K562 (cell line): Measurements from ENCODE around the gene OCSTAMP. TPM values are rescaled to one million over a fixed set of nuclear protein-coding genes. Genes with fewer than 3 reads are reported as not detected.

ENCODE experiments used
- ZNF407 ChIP-seq: fragments of 450-650 bp; IDR thresholded peaks from 2 replicates; pipeline ENCODE4 v1.6.1; 2016; ENCODE audit warnings: low read depth
- polyA plus RNA-seq, 8 experiments: library from polyadenylated mRNA; depleted of rRNA in 4 of 8; stranded (reverse) in 5 of 8; unstranded in 3 of 8; fragments of >200 nt; fragmentation: Nextera tagmentation in 2 of 8; fragmentation: Illumina TruSeq in 1 of 8; extraction: Ambion mirVana in 2 of 8; extraction: Trizol in 1 of 8; gene quantifications; 2 replicates each; pipeline versions ENCODE4 v1.2.1 to v1.2.3, GENCODE V29; 2011 to 2014; ENCODE audit warnings: inconsistent platforms in 1 of 8, missing spikeins in 1 of 8
- total RNA-seq, 7 experiments: library from RNA; depleted of rRNA in 6 of 7; stranded (reverse); fragments of >200 nt in 6 of 7; fragmentation: Illumina TruSeq in 2 of 7; extraction: Trizol in 2 of 7; gene quantifications; 2 replicates each; pipeline versions ENCODE4 v1.2.1 to v1.2.3, GENCODE V29; 2011 to 2021; ENCODE audit warnings: low replicate concordance in 1 of 7

The OCSTAMP gene
- total and polyA plus RNA-seq, 9 of the 15 experiments (the other 6 are each of a cell fraction or from before 2014, with no cell fraction given) = not detected

GRCh38 chr20:46553926-46554325 lies 3.5 kb upstream of the OCSTAMP start (continued):
- no peak for TF ChIP-seq ZNF407
